ENCODE results near the gene ETV4. TPM values are rescaled to one million over a fixed set of nuclear protein-coding genes. Genes with fewer than 3 reads are reported as not detected.
"Not testable (repeated sequence)": the region's sequence is repeated elsewhere in the genome, so short reads cannot be mapped to it uniquely, and the experiment has no call there.

The ETV4 gene
- total RNA-seq, 4 donors from 2014 or later: 5.6 to 7.1 (median 6.3) TPM

GRCh38 chr17:43515656-43516055 lies 30.5 kb downstream of the ETV4 start:
- no peaks in the 10 kb centered on the region for H3K9me3 ChIP-seq
- no peaks in the 10 kb centered on the region for H3K27me3 ChIP-seq
- 80% methylated on average over 1 of the region's 1 CpG for WGBS
- DNase-seq (ENCODE audit: low spot score in 2 of 2): peak in 1 of 2 donors; percentile 6
- TF ChIP-seq POLR2A (IDR thresholded peaks at IDR 0.05) (no peak), CTCF (IDR thresholded peaks at IDR 0.05) (no peak), EP300 (IDR thresholded peaks at IDR 0.05) (no peak), POLR2AphosphoS5 (IDR thresholded peaks at IDR 0.05) (no peak)
- H3K27ac ChIP-seq: no peak overlapping the region
- H3K36me3 ChIP-seq: peaks cover 87% of the 10 kb centered on the region
- no peaks in the 10 kb centered on the region for H3K4me1 ChIP-seq
- no peak overlapping the region for H3K4me3 ChIP-seq

GRCh38 chr17:43511199-43511598 lies 34.9 kb downstream of the ETV4 start:
- WGBS: 90% methylated on average over 3 of the region's 3 CpGs
- H3K4me3 ChIP-seq; DNase-seq (ENCODE audit: low spot score in 2 of 2); H3K9me3 ChIP-seq; H3K27ac ChIP-seq; H3K4me1 ChIP-seq; H3K27me3 ChIP-seq: not testable (repeated sequence)
- peaks cover 89% of the 10 kb centered on the region for H3K36me3 ChIP-seq

GRCh38 chr17:43509440-43509839 lies 36.7 kb downstream of the ETV4 start:
- H3K4me1 ChIP-seq; H3K4me3 ChIP-seq; H3K9me3 ChIP-seq; H3K27me3 ChIP-seq; DNase-seq (ENCODE audit: low spot score in 2 of 2); H3K27ac ChIP-seq: not testable (repeated sequence)
- WGBS: 97% methylated on average over 7 of the region's 7 CpGs
- H3K36me3 ChIP-seq: peaks cover 95% of the 10 kb centered on the region

GRCh38 chr17:43490621-43491020 lies 55.5 kb downstream of the ETV4 start:
- H3K27me3 ChIP-seq: no peaks in the 10 kb centered on the region
- H3K27ac ChIP-seq: no peak overlapping the region
- WGBS: 84% methylated on average over 5 of the region's 5 CpGs
- no peak overlapping the region for H3K4me3 ChIP-seq
- H3K4me1 ChIP-seq: peaks cover 14% of the 10 kb centered on the region
- H3K36me3 ChIP-seq: peaks cover 54% of the 10 kb centered on the region
- DNase-seq (ENCODE audit: low spot score in 2 of 2): no peak
- H3K9me3 ChIP-seq: no peaks in the 10 kb centered on the region
- TF ChIP-seq POLR2AphosphoS5 (IDR thresholded peaks at IDR 0.05) (no peak), EP300 (IDR thresholded peaks at IDR 0.05) (no peak), CTCF (IDR thresholded peaks at IDR 0.05) (no peak), POLR2A (IDR thresholded peaks at IDR 0.05) (no peak)

GRCh38 chr17:43483674-43484551 lies 62.2 kb downstream of the ETV4 start, which contains the start of gene DHX8:
TSS of gene DHX8 (plus strand) at chr17:43483975. CDS start at chr17:43484038, 63 bp downstream.
- DNase-seq (ENCODE audit: low spot score in 2 of 2): peak; percentile 99
- H3K9me3 ChIP-seq: no peaks in the 10 kb centered on the region
- TF ChIP-seq CTCF (IDR thresholded peaks at IDR 0.05) (peak; percentile 100), POLR2AphosphoS5 (IDR thresholded peaks at IDR 0.05) (peak; percentile 43 to 98 (median 88)), POLR2A (IDR thresholded peaks at IDR 0.05) (peak; percentile 65 to 85), EP300 (IDR thresholded peaks at IDR 0.05) (no peak)
- no peaks in the 10 kb centered on the region for H3K27me3 ChIP-seq
- 0% methylated on average over 46 of the region's 51 CpGs for WGBS
- H3K27ac ChIP-seq: peak within 1 kb of the TSS; percentile 93
- H3K4me3 ChIP-seq: peak within 1 kb of the TSS; percentile 89
- peaks cover 34% of the 10 kb centered on the region for H3K4me1 ChIP-seq
- H3K36me3 ChIP-seq: no peaks in the 10 kb centered on the region

- Histone ChIP-seq H3K36me3 (no peaks in the 10 kb centered on the region), H3K4me1 (peaks cover 48% of the 10 kb centered on the region), H3K27me3 (no peaks in the 10 kb centered on the region), H3K4me3 (no peak overlapping the region), H3K9me3 (no peaks in the 10 kb centered on the region), H3K27ac (no peak overlapping the region)
- TF ChIP-seq EP300 (IDR thresholded peaks at IDR 0.05): no peak
- no peak for TF ChIP-seq POLR2A (IDR thresholded peaks at IDR 0.05)
- no peak for TF ChIP-seq CTCF (IDR thresholded peaks at IDR 0.05)
- TF ChIP-seq POLR2AphosphoS5 (IDR thresholded peaks at IDR 0.05): no peak
- DNase-seq (ENCODE audit: low spot score in 2 of 2): no peak
- WGBS: 89% methylated on average over 11 of the region's 11 CpGs
These were observed 63.8 kb downstream of the ETV4 start for GRCh38 chr17:43482103-43483012.
